ENCODE measurements around the gene SPATA16.

SPATA16 gene

GRCh38 chr3:172908771-172909270 is 232.2 kb downstream of the SPATA16 start:
- H3K4me2 ChIP-seq (ENCODE audit: low read length) = no peak overlapping the region
- H3K79me2 ChIP-seq (ENCODE audit: control insufficient read depth, insufficient read depth, low read length, poor library complexity) = no peaks in the 10 kb centered on the region
- no peak overlapping the region for H3K4ac ChIP-seq (ENCODE audit: low read depth, low read length)
- H3K4me1 ChIP-seq (ENCODE audit: control insufficient read depth in 1 of 2, insufficient read depth in 2 of 2, low read length in 2 of 2) = peaks cover 0 to 4% of the 10 kb centered on the region in 2 experiments
- no peak overlapping the region for H3K27ac ChIP-seq (ENCODE audit: low read depth, low read length)
- no CpG with 5 or more reads among the region's 2 CpGs for WGBS (ENCODE audit: extremely low coverage, insufficient coverage, insufficient read length)
- H4K8ac ChIP-seq (ENCODE audit: low read depth, low read length) = no peak overlapping the region
- H3K9me3 ChIP-seq (ENCODE audit: insufficient read depth, low read depth, low read length) = no peaks in the 10 kb centered on the region
- H3K23ac ChIP-seq (ENCODE audit: low read length) = no peak overlapping the region
- no peak overlapping the region for H2BK5ac ChIP-seq (ENCODE audit: low read depth, low read length, poor library complexity)
- H2BK12ac ChIP-seq (ENCODE audit: low read length) = no peak overlapping the region
- H2AFZ ChIP-seq (ENCODE audit: insufficient read depth, low read length, poor library complexity) = no peak overlapping the region
- H3K4me3 ChIP-seq (ENCODE audit: low read depth, low read length) = no peak overlapping the region
- DNase-seq = no peak
- no peak overlapping the region for H3K18ac ChIP-seq (ENCODE audit: low read length)
- H3K79me1 ChIP-seq (ENCODE audit: low read length) = no peaks in the 10 kb centered on the region
- no peak overlapping the region for H4K91ac ChIP-seq (ENCODE audit: low read depth, low read length)
- no peak overlapping the region for H3K14ac ChIP-seq (ENCODE audit: low read length)
- no peak overlapping the region for H2AK5ac ChIP-seq (ENCODE audit: low read length)
- H3K9ac ChIP-seq (ENCODE audit: low read length) = no peak overlapping the region
- H4K12ac ChIP-seq (ENCODE audit: low read depth, low read length) = no peak overlapping the region
- H2BK120ac ChIP-seq (ENCODE audit: insufficient read depth, low read length, poor library complexity) = no peak overlapping the region
- H3K36me3 ChIP-seq (ENCODE audit: control insufficient read depth in 1 of 2, insufficient read depth in 2 of 2, low read length in 2 of 2) = no peaks in the 10 kb centered on the region
- H3K27me3 ChIP-seq (ENCODE audit: insufficient read depth, low read length) = no peaks in the 10 kb centered on the region

- peaks cover 2% of the 10 kb centered on the region for H3K9me3 ChIP-seq (ENCODE audit: insufficient read depth, low read depth, low read length)
- H3K27ac ChIP-seq (ENCODE audit: low read depth, low read length) = no peak overlapping the region
- no peak overlapping the region for H3K14ac ChIP-seq (ENCODE audit: low read length)
- no peak overlapping the region for H4K12ac ChIP-seq (ENCODE audit: low read depth, low read length)
- no peak overlapping the region for H3K4me2 ChIP-seq (ENCODE audit: low read length)
- H2AK5ac ChIP-seq (ENCODE audit: low read length) = no peak overlapping the region
- no peak overlapping the region for H2AFZ ChIP-seq (ENCODE audit: insufficient read depth, low read length, poor library complexity)
- no peak overlapping the region for H3K9ac ChIP-seq (ENCODE audit: low read length)
- no CpG with 5 or more reads among the region's 1 CpG for WGBS (ENCODE audit: extremely low coverage, insufficient coverage, insufficient read length)
- H2BK12ac ChIP-seq (ENCODE audit: low read length) = no peak overlapping the region
- H3K36me3 ChIP-seq (ENCODE audit: control insufficient read depth in 1 of 2, insufficient read depth in 2 of 2, low read length in 2 of 2) = no peaks in the 10 kb centered on the region
- no peak for DNase-seq
- H3K4me1 ChIP-seq (ENCODE audit: control insufficient read depth in 1 of 2, insufficient read depth in 2 of 2, low read length in 2 of 2) = peaks cover 0 to 4% of the 10 kb centered on the region in 2 experiments
- no peak overlapping the region for H3K4me3 ChIP-seq (ENCODE audit: low read depth, low read length)
- H4K91ac ChIP-seq (ENCODE audit: low read depth, low read length) = no peak overlapping the region
- H3K18ac ChIP-seq (ENCODE audit: low read length) = no peak overlapping the region
- H2BK5ac ChIP-seq (ENCODE audit: low read depth, low read length, poor library complexity) = no peak overlapping the region
- no peak overlapping the region for H3K23ac ChIP-seq (ENCODE audit: low read length)
- no peak overlapping the region for H3K4ac ChIP-seq (ENCODE audit: low read depth, low read length)
- no peaks in the 10 kb centered on the region for H3K79me2 ChIP-seq (ENCODE audit: control insufficient read depth, insufficient read depth, low read length, poor library complexity)
- no peak overlapping the region for H2BK120ac ChIP-seq (ENCODE audit: insufficient read depth, low read length, poor library complexity)
- no peak overlapping the region for H4K8ac ChIP-seq (ENCODE audit: low read depth, low read length)
- no peaks in the 10 kb centered on the region for H3K79me1 ChIP-seq (ENCODE audit: low read length)
- no peaks in the 10 kb centered on the region for H3K27me3 ChIP-seq (ENCODE audit: insufficient read depth, low read length)
These were observed 235.6 kb downstream of the SPATA16 start for GRCh38 chr3:172905451-172905850.

GRCh38 chr3:172904711-172905373 is 236.2 kb downstream of the SPATA16 start:
- Histone ChIP-seq H2BK120ac (ENCODE audit: insufficient read depth, low read length, poor library complexity) (no peak overlapping the region), H3K27me3 (ENCODE audit: insufficient read depth, low read length) (no peaks in the 10 kb centered on the region), H3K14ac (ENCODE audit: low read length) (no peak overlapping the region), H2BK12ac (ENCODE audit: low read length) (no peak overlapping the region), H3K27ac (ENCODE audit: low read depth, low read length) (no peak overlapping the region), H3K9me3 (ENCODE audit: insufficient read depth, low read depth, low read length) (peaks cover 2% of the 10 kb centered on the region), H3K36me3 (ENCODE audit: control insufficient read depth in 1 of 2, insufficient read depth in 2 of 2, low read length in 2 of 2) (no peaks in the 10 kb centered on the region), H3K4me2 (ENCODE audit: low read length) (no peak overlapping the region), H2AFZ (ENCODE audit: insufficient read depth, low read length, poor library complexity) (no peak overlapping the region), H3K4me3 (ENCODE audit: low read depth, low read length) (no peak overlapping the region), H2BK5ac (ENCODE audit: low read depth, low read length, poor library complexity) (no peak overlapping the region), H4K8ac (ENCODE audit: low read depth, low read length) (no peak overlapping the region), H3K79me2 (ENCODE audit: control insufficient read depth, insufficient read depth, low read length, poor library complexity) (no peaks in the 10 kb centered on the region), H3K4me1 (ENCODE audit: control insufficient read depth in 1 of 2, insufficient read depth in 2 of 2, low read length in 2 of 2) (peaks cover 0 to 4% of the 10 kb centered on the region in 2 experiments), H3K4ac (ENCODE audit: low read depth, low read length) (no peak overlapping the region), H4K12ac (ENCODE audit: low read depth, low read length) (no peak overlapping the region), H2AK5ac (ENCODE audit: low read length) (no peak overlapping the region), H3K23ac (ENCODE audit: low read length) (no peak overlapping the region), H4K91ac (ENCODE audit: low read depth, low read length) (no peak overlapping the region), H3K18ac (ENCODE audit: low read length) (no peak overlapping the region), H3K9ac (ENCODE audit: low read length) (no peak overlapping the region), H3K79me1 (ENCODE audit: low read length) (no peaks in the 10 kb centered on the region)
- no CpG with 5 or more reads among the region's 9 CpGs for WGBS (ENCODE audit: extremely low coverage, insufficient coverage, insufficient read length)
- DNase-seq = no peak

GRCh38 chr3:172903642-172904320 is 237.3 kb downstream of the SPATA16 start:
- Histone ChIP-seq H3K23ac (ENCODE audit: low read length) (no peak overlapping the region), H3K4me3 (ENCODE audit: low read depth, low read length) (no peak overlapping the region), H3K27ac (ENCODE audit: low read depth, low read length) (no peak overlapping the region), H2AFZ (ENCODE audit: insufficient read depth, low read length, poor library complexity) (no peak overlapping the region), H4K12ac (ENCODE audit: low read depth, low read length) (no peak overlapping the region), H3K9me3 (ENCODE audit: insufficient read depth, low read depth, low read length) (peaks cover 2% of the 10 kb centered on the region), H2AK5ac (ENCODE audit: low read length) (no peak overlapping the region), H3K9ac (ENCODE audit: low read length) (no peak overlapping the region), H3K79me1 (ENCODE audit: low read length) (no peaks in the 10 kb centered on the region), H3K4me2 (ENCODE audit: low read length) (no peak overlapping the region), H3K4me1 (ENCODE audit: control insufficient read depth in 1 of 2, insufficient read depth in 2 of 2, low read length in 2 of 2) (peaks cover 0 to 4% of the 10 kb centered on the region in 2 experiments), H4K91ac (ENCODE audit: low read depth, low read length) (no peak overlapping the region), H4K8ac (ENCODE audit: low read depth, low read length) (no peak overlapping the region), H3K79me2 (ENCODE audit: control insufficient read depth, insufficient read depth, low read length, poor library complexity) (no peaks in the 10 kb centered on the region), H3K27me3 (ENCODE audit: insufficient read depth, low read length) (no peaks in the 10 kb centered on the region), H2BK12ac (ENCODE audit: low read length) (no peak overlapping the region), H3K14ac (ENCODE audit: low read length) (no peak overlapping the region), H2BK120ac (ENCODE audit: insufficient read depth, low read length, poor library complexity) (no peak overlapping the region), H3K18ac (ENCODE audit: low read length) (no peak overlapping the region), H3K36me3 (ENCODE audit: control insufficient read depth in 1 of 2, insufficient read depth in 2 of 2, low read length in 2 of 2) (no peaks in the 10 kb centered on the region), H2BK5ac (ENCODE audit: low read depth, low read length, poor library complexity) (no peak overlapping the region), H3K4ac (ENCODE audit: low read depth, low read length) (no peak overlapping the region)
- no CpG with 5 or more reads among the region's 3 CpGs for WGBS (ENCODE audit: extremely low coverage, insufficient coverage, insufficient read length)
- DNase-seq = no peak
